Urothelium cell line (cell line): ENCODE results near the gene SLC36A1.

ENCODE experiments used
- DNase-seq: peaks from one replicate; pipeline ENCODE4 v3.0.0; 2011; ENCODE audit warnings: low spot score, mixed read lengths
- FAIRE-seq: peaks from 2 replicates; lab custom pipeline; 2011; peaks lifted over from hg19 to GRCh38; lab: Jason Lieb, UNC

Gene SLC36A1

DNA sequence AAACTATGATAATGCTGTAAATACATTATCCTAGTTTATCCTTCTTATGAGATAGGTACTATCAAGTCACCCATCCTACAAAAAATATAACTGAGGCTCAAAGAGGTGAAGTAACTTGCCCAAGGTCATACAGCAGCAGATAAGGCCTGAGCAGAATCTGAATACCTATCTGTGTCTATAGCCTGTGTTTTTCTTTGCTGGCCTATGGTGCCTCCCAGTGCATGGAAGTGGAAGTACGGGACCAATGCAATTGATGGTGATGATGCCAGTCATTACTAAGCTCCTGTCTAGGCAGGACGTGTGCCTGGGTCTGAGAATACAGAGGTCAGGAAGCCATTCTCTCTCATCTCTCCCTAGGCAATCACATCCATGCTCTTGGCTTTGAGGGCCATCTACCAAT, 75.9 kb downstream of the SLC36A1 start:
- DNase-seq, result peak; percentile 70
- FAIRE-seq, result no peak

DNA sequence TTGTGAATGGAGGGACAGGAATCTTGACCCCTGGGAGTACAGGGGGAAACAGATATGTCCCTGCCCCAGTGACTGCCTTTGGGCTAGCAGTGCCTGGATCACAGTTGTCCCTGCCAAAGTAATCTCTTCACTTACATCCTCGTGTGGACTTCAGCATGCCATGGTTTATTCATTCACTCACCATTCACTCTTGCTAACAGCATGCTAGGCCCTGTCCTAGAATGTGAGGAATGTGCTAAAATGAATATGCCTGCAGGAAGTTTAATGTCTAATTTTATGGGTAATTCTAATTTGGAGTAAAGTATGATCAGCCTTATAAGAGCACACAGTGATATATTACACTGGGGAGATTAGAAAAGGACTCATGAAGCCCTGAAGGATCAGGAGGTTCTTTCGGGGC, 80.8 kb downstream of the SLC36A1 start:
- DNase-seq (no peak), FAIRE-seq (no peak)

DNA sequence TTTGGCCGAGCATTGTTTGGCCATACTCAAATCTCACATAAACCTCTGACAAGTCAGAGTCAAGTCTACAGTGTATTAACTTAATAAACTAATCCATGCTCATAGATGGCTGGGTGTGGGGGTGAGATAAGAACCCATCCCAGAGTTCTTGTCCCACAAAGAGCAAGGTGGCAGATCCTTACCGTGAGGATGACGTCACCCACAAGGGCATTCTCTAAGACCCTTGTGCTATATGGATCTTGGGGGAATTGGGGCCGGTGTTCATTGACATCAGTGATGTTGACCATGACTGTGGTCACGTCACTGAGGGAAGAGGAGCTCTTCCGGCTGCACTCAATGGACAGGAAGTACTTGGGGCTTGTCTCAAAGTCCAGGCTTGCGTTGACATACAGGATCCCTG, 81.6 kb downstream of the SLC36A1 start:
- FAIRE-seq, result no peak
- DNase-seq, result no peak

DNA sequence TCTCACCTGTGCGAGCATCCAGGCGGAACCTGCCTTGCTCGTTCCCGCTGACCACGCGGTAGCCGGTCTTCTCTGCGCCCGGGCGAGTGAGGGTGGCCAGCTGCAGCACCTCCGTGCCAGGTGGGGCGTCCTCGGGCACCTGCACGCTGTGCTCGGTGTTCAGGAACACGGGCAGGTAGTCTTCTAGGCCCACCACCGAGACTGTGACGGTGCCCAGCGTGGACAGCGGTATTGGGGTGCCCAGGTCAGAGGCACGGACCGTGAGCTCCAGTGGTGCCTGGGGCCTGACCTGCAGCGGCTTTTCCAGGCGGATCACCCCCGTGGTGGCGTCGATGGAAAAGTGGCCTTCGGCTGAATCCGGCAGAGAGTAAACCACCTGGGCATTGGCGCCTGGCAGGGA, 84.2 kb downstream of the SLC36A1 start:
- DNase-seq (no peak), FAIRE-seq (no peak)

DNA sequence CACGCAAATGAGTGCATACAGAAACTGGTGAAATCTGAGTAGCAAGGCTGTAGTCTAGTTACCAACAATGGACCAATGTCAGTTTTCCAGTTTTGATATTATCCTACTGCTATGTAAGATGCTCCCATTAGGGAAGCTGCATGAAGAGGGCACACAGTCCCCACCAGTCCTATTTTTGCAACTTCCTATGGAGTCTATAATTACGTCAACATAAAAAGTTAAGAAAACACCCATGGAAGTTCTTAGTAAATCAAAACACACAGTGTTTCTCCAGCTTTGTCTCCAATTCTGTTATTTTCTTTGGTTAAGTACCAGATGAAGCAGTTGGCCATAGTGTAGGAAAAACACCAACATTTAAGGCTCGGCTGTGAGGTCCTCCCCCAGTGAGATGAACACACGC, 85.0 kb downstream of the SLC36A1 start:
- FAIRE-seq (no peak), DNase-seq (no peak)

DNA sequence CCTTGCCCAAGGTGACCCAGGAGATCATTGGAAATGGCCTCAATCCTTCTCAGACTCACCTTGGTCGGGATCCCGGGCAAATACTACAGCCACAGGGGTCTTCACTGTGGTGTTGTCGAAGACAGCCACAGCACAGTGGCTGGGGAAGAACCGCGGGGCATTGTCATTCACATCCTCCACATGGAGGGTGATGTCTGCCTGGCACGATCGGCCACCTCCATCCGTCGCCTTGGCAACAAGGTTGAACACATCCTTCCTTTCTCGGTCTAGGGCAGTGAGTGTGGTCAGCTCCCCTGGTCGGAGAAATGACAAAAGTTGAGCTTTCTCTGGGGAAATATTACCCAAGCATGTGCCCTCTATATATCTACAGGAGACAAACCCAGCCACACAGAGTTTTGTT, 86.9 kb downstream of the SLC36A1 start:
- FAIRE-seq, result peak; percentile 66
- DNase-seq, result no peak

DNA sequence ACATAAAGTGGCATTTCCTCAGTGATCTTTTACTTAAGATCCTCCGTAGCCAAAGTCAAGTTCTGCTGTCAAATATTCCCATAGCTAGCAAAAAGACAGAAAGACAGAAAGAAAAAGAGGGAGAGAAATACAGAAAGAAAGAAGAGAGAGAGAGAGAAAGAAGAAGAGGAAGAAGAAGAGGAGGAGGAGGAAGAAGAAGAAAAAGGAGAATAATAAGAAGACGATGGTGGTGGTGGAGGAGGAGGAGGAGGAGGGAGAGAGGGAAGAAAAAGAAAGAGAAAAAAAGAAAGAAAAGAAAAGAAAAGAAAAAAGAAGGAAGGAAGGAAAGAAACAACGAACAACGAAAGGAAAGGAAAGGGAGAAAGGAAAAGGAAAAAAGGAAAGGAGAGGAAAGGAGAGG, 89.6 kb downstream of the SLC36A1 start:
- no peak for FAIRE-seq
- no peak for DNase-seq

DNA sequence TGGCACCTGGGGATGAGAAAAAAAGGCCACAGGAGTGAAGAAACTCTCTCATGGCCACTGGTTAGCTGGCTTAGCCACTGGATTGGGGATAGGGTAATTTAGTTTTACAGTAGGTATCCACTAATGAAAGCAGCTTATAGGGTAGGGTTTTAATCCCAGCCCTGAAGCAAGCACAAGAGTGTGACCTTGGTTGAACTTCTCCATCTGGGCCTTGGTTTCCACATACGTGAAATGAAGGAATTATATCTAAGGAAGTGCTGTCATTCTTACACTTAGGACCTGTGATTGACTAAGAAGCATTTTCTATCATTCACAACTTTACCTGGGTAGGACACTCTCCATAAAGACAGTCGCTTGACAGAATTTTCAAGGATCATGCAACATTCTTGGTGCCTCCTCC, 94.2 kb downstream of the SLC36A1 start:
- DNase-seq (no peak), FAIRE-seq (no peak)
